ENCODE measurements around the gene SPRR3. TPM values are rescaled to one million over a fixed set of nuclear protein-coding genes. Genes with fewer than 3 reads are reported as not detected.
A peak's percentile ranks its signal among the peaks of the same experiment; 100 is the strongest.

The SPRR3 gene
- total and polyA plus RNA-seq, 3 experiments from 2014 or later, result not detected

- no peaks in the 10 kb centered on the region for H3K9me3 Mint-ChIP-seq
- H3K36me3 Mint-ChIP-seq, result no peaks in the 10 kb centered on the region
- H3K27ac Mint-ChIP-seq, result no peak overlapping the region
- Histone ChIP-seq H3K36me3 (ENCODE audit: insufficient read depth, low read length) (no peaks in the 10 kb centered on the region), H3K4me3 (ENCODE audit: low read length) (no peak overlapping the region), H3K4me1 (ENCODE audit: insufficient read depth, low read length) (no peaks in the 10 kb centered on the region), H3K9me3 (ENCODE audit: low read length) (no peaks in the 10 kb centered on the region), H3K27ac (ENCODE audit: low read depth, low read length) (no peak overlapping the region), H3K27me3 (ENCODE audit: insufficient read depth, low read length, poor library complexity, severe bottlenecking) (peaks cover 5% of the 10 kb centered on the region)
- peaks cover 1 to 36% of the 10 kb centered on the region in 2 donors for H3K27me3 Mint-ChIP-seq
- H3K4me1 Mint-ChIP-seq, result no peaks in the 10 kb centered on the region
- no peak for DNase-seq
- ChIA-PET POLR2A (no interaction called here), CTCF (no interaction called here)
- H3K4me3 Mint-ChIP-seq, result no peak overlapping the region
Observed at GRCh38 chr1:152962876-152963415, 38.6 kb upstream of the SPRR3 start.

GRCh38 chr1:152964536-152964935 is 37.0 kb upstream of the SPRR3 start:
- H3K27ac ChIP-seq (ENCODE audit: low read depth, low read length), result no peak overlapping the region
- H3K9me3 Mint-ChIP-seq, result no peaks in the 10 kb centered on the region
- no peaks in the 10 kb centered on the region for H3K36me3 ChIP-seq (ENCODE audit: insufficient read depth, low read length)
- H3K36me3 Mint-ChIP-seq, result no peaks in the 10 kb centered on the region
- H3K4me3 Mint-ChIP-seq, result no peak overlapping the region
- ChIA-PET CTCF (no interaction called here), POLR2A (no interaction called here)
- no peak overlapping the region for H3K27ac Mint-ChIP-seq
- H3K27me3 Mint-ChIP-seq, result peaks cover 1 to 39% of the 10 kb centered on the region in 2 donors
- H3K9me3 ChIP-seq (ENCODE audit: low read length), result no peaks in the 10 kb centered on the region
- H3K27me3 ChIP-seq (ENCODE audit: insufficient read depth, low read length, poor library complexity, severe bottlenecking), result peaks cover 5% of the 10 kb centered on the region
- no peak for DNase-seq
- H3K4me3 ChIP-seq (ENCODE audit: low read length), result no peak overlapping the region
- H3K4me1 ChIP-seq (ENCODE audit: insufficient read depth, low read length), result no peaks in the 10 kb centered on the region
- H3K4me1 Mint-ChIP-seq, result no peaks in the 10 kb centered on the region

- H3K9me3 Mint-ChIP-seq, result no peaks in the 10 kb centered on the region
- H3K4me3 Mint-ChIP-seq, result no peak overlapping the region
- CTCF ChIA-PET, result no interaction called here
- Histone ChIP-seq H3K4me1 (ENCODE audit: insufficient read depth, low read length) (no peaks in the 10 kb centered on the region), H3K4me3 (ENCODE audit: low read length) (no peak overlapping the region), H3K9me3 (ENCODE audit: low read length) (no peaks in the 10 kb centered on the region), H3K36me3 (ENCODE audit: insufficient read depth, low read length) (no peaks in the 10 kb centered on the region), H3K27me3 (ENCODE audit: insufficient read depth, low read length, poor library complexity, severe bottlenecking) (no peaks in the 10 kb centered on the region), H3K27ac (ENCODE audit: low read depth, low read length) (no peak overlapping the region)
- H3K36me3 Mint-ChIP-seq, result no peaks in the 10 kb centered on the region
- DNase-seq, result no peak
- peaks cover 1 to 39% of the 10 kb centered on the region in 2 donors for H3K27me3 Mint-ChIP-seq
- no peaks in the 10 kb centered on the region for H3K4me1 Mint-ChIP-seq
- POLR2A ChIA-PET, result no interaction called here
- H3K27ac Mint-ChIP-seq, result no peak overlapping the region
Observed at GRCh38 chr1:152965853-152966252, 35.7 kb upstream of the SPRR3 start.

DNA sequence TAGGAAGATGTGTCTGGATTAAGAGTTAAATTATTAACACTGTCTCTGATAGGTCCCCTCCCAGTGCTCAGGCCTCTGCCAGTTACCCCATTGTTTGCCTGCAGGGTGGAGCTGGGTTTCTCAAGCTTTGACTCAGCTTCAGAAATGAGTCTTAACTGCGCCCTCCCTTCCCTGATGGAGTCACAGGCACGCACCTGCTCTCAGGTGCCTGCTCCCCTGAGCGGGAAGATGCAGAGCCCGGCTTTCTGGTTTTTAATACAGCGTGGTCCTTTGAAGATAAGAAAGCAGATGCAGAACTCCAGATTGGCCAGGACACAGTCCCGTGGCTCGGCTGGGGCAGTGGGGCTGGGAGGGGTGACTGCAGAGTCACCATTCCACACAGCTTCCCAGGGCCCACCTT is 34.3 kb upstream of the SPRR3 start:
- H3K27ac Mint-ChIP-seq, result no peak overlapping the region
- H3K36me3 Mint-ChIP-seq, result no peaks in the 10 kb centered on the region
- H3K4me1 ChIP-seq (ENCODE audit: insufficient read depth, low read length), result no peaks in the 10 kb centered on the region
- H3K9me3 ChIP-seq (ENCODE audit: low read length), result no peaks in the 10 kb centered on the region
- no peaks in the 10 kb centered on the region for H3K4me1 Mint-ChIP-seq
- H3K9me3 Mint-ChIP-seq, result no peaks in the 10 kb centered on the region
- POLR2A ChIA-PET, result no interaction called here
- H3K27me3 Mint-ChIP-seq, result peaks cover 1 to 42% of the 10 kb centered on the region in 2 donors
- CTCF ChIA-PET, result no interaction called here
- H3K4me3 ChIP-seq (ENCODE audit: low read length), result no peak overlapping the region
- H3K27ac ChIP-seq (ENCODE audit: low read depth, low read length), result no peak overlapping the region
- no peaks in the 10 kb centered on the region for H3K36me3 ChIP-seq (ENCODE audit: insufficient read depth, low read length)
- no peak overlapping the region for H3K4me3 Mint-ChIP-seq
- H3K27me3 ChIP-seq (ENCODE audit: insufficient read depth, low read length, poor library complexity, severe bottlenecking), result no peaks in the 10 kb centered on the region
- DNase-seq, result no peak

GRCh38 chr1:152968248-152968647 is 33.3 kb upstream of the SPRR3 start:
- Histone ChIP-seq H3K4me1 (ENCODE audit: insufficient read depth, low read length) (no peaks in the 10 kb centered on the region), H3K36me3 (ENCODE audit: insufficient read depth, low read length) (no peaks in the 10 kb centered on the region), H3K9me3 (ENCODE audit: low read length) (no peaks in the 10 kb centered on the region), H3K4me3 (ENCODE audit: low read length) (no peak overlapping the region), H3K27ac (ENCODE audit: low read depth, low read length) (no peak overlapping the region), H3K27me3 (ENCODE audit: insufficient read depth, low read length, poor library complexity, severe bottlenecking) (no peaks in the 10 kb centered on the region)
- no peak for DNase-seq
- no peak overlapping the region for H3K27ac Mint-ChIP-seq
- H3K27me3 Mint-ChIP-seq, result peaks cover 2 to 43% of the 10 kb centered on the region in 2 donors
- H3K36me3 Mint-ChIP-seq, result no peaks in the 10 kb centered on the region
- ChIA-PET POLR2A (no interaction called here), CTCF (no interaction called here)
- no peak overlapping the region for H3K4me3 Mint-ChIP-seq
- no peaks in the 10 kb centered on the region for H3K4me1 Mint-ChIP-seq
- H3K9me3 Mint-ChIP-seq, result no peaks in the 10 kb centered on the region

- Histone ChIP-seq H3K9me3 (ENCODE audit: low read length) (no peaks in the 10 kb centered on the region), H3K27me3 (ENCODE audit: insufficient read depth, low read length, poor library complexity, severe bottlenecking) (no peaks in the 10 kb centered on the region), H3K36me3 (ENCODE audit: insufficient read depth, low read length) (no peaks in the 10 kb centered on the region), H3K27ac (ENCODE audit: low read depth, low read length) (no peak overlapping the region), H3K4me3 (ENCODE audit: low read length) (no peak overlapping the region), H3K4me1 (ENCODE audit: insufficient read depth, low read length) (no peaks in the 10 kb centered on the region)
- Mint-ChIP-seq H3K36me3 (no peaks in the 10 kb centered on the region), H3K4me3 (no peak overlapping the region), H3K4me1 (no peaks in the 10 kb centered on the region), H3K9me3 (no peaks in the 10 kb centered on the region), H3K27me3 (peaks cover 5 to 45% of the 10 kb centered on the region in 2 donors), H3K27ac (no peak overlapping the region)
- ChIA-PET CTCF (no interaction called here), POLR2A (no interaction called here)
- no peak for DNase-seq
Observed at GRCh38 chr1:152969036-152969435, 32.5 kb upstream of the SPRR3 start.

DNA sequence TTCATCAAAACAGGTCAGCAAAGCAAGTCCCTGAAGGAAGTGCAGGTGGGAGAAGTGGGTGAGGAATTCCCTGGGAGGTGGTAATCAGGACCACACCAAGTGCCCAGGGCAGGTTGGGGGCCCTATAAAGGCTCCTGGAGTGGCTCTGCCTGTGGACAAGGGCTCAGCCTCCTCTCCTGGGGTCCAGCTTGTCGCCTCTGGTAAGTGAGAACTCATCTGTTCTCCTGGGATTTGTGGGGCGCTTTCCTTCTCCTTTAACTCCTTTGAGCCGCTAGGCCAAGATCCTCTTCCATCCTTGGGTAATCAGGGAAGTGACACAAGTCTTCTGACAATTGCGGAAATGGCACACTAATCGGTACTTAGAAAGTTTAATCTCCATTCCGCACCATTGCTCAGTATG is 31.1 kb upstream of the SPRR3 start, which contains the start of gene SPRR4:
TSS of gene SPRR4 (plus strand) at position 154 of the 400 bp plus-strand sequence. CDS start 1,243 bp downstream, outside the sequence.
- H3K27ac Mint-ChIP-seq, result no peak within 1 kb of the TSS
- H3K4me3 Mint-ChIP-seq, result no peak within 1 kb of the TSS
- Histone ChIP-seq H3K4me1 (ENCODE audit: insufficient read depth, low read length) (no peaks in the 10 kb centered on the region), H3K4me3 (ENCODE audit: low read length) (no peak within 1 kb of the TSS), H3K27me3 (ENCODE audit: insufficient read depth, low read length, poor library complexity, severe bottlenecking) (no peaks in the 10 kb centered on the region), H3K9me3 (ENCODE audit: low read length) (no peaks in the 10 kb centered on the region), H3K27ac (ENCODE audit: low read depth, low read length) (no peak within 1 kb of the TSS), H3K36me3 (ENCODE audit: insufficient read depth, low read length) (no peaks in the 10 kb centered on the region)
- H3K4me1 Mint-ChIP-seq, result no peaks in the 10 kb centered on the region
- DNase-seq, result no peak
- H3K27me3 Mint-ChIP-seq, result peaks cover 5 to 44% of the 10 kb centered on the region in 2 donors
- CTCF ChIA-PET, result no interaction called here
- POLR2A ChIA-PET, result no interaction called here
- H3K36me3 Mint-ChIP-seq, result no peaks in the 10 kb centered on the region
- H3K9me3 Mint-ChIP-seq, result no peaks in the 10 kb centered on the region

DNA sequence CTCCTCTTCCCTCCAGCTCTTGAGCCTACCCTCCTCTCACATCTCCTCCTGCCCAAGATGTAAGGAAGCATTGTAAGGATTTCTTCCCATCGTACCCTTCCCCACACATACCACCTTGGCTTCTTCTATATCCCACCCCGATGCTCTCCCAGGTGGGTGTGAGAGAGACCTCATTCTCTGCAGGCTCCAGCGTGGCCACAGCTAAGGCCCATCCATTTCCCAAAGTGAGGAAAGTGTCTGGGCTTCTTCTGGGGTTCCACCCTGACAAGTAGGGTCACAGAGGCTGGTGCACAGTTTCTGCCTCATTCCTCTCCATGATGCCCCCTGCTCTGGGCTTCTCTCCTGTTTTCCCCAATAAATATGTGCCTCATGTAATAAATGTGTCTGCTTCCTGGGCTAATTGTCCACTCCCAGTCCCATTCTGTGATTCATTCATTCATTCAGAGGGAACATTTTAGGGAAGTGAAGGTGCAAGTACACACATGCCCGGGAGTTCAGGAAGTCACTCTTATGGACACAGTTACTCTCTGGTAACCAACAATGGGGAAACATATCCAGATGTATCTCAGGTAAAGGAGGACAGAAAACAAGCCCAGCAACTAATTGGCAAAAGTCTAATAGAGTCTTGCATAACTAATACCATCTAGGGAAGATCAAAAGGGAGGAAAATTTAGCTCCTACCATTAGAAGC is 29.2 kb upstream of the SPRR3 start:
- CTCF ChIA-PET, result no interaction called here

More for the DNA sequence above, 29.2 kb upstream of the SPRR3 start:
- Histone ChIP-seq H3K9me3 (ENCODE audit: low read length) (no peaks in the 10 kb centered on the region), H3K4me1 (ENCODE audit: insufficient read depth, low read length) (no peaks in the 10 kb centered on the region), H3K4me3 (ENCODE audit: low read length) (no peak overlapping the region), H3K27me3 (ENCODE audit: insufficient read depth, low read length, poor library complexity, severe bottlenecking) (peaks cover 3% of the 10 kb centered on the region), H3K36me3 (ENCODE audit: insufficient read depth, low read length) (no peaks in the 10 kb centered on the region), H3K27ac (ENCODE audit: low read depth, low read length) (no peak overlapping the region)
- H3K9me3 Mint-ChIP-seq, result no peaks in the 10 kb centered on the region
- H3K27me3 Mint-ChIP-seq, result peaks cover 5 to 36% of the 10 kb centered on the region in 2 donors
- no peaks in the 10 kb centered on the region for H3K4me1 Mint-ChIP-seq
- DNase-seq, result no peak
- no peaks in the 10 kb centered on the region for H3K36me3 Mint-ChIP-seq
- H3K4me3 Mint-ChIP-seq, result no peak overlapping the region
- H3K27ac Mint-ChIP-seq, result peak overlapping the region in 1 of 8 donors; percentile 50
- POLR2A ChIA-PET, result no interaction called here
